K562 (cell line): ENCODE measurements around the gene WNT7B. TPM values are rescaled to one million over a fixed set of nuclear protein-coding genes. Genes with fewer than 3 reads are reported as not detected.

Experiments used
- CHD4 ChIP-seq: fragments of 200-600 bp; sonication (generic); IDR thresholded peaks from 3 replicates; pipeline ENCODE4 v1.6.1; 2012; ENCODE audit warnings: low read depth, mild to moderate bottlenecking, mixed read lengths, low read length, inconsistent platforms; ENCODE audit not compliant: insufficient read depth, insufficient replicate concordance, poor library complexity, severe bottlenecking
- E2F3 ChIP-seq: fragments of 250-450 bp; sonication (Bioruptor Pico); IDR thresholded peaks from 2 replicates; pipeline ENCODE4 v1.4.0; 2020; ENCODE audit warnings: mild to moderate bottlenecking
- RAD51 ChIP-seq: fragments of 450-650 bp; IDR thresholded peaks from 2 replicates; pipeline ENCODE4 v1.7.1; 2016; ENCODE audit warnings: low read depth, mild to moderate bottlenecking, borderline replicate concordance
- SIRT6 ChIP-seq: IDR thresholded peaks from one replicate; pipeline ENCODE4 v1.6.1; 2012; ENCODE audit warnings: low read depth, mild to moderate bottlenecking, control low read depth, inconsistent platforms, low read length, moderate library complexity
- TAF1 ChIP-seq: IDR thresholded peaks from 2 replicates; pipeline ENCODE4 v1.6.1; 2011; ENCODE audit warnings: mild to moderate bottlenecking, low read length, moderate library complexity; ENCODE audit not compliant: insufficient read depth, control insufficient read depth, severe bottlenecking; ENCODE audit errors: extremely low read depth
- ZNF318 ChIP-seq, 2 experiments: fragments of 450-650 bp; IDR thresholded peaks; 2 replicates each; pipeline ENCODE4 v1.6.1; 2016; ENCODE audit warnings: mild to moderate bottlenecking in 2 of 2, borderline replicate concordance in 1 of 2, low read depth in 1 of 2, moderate library complexity in 1 of 2
- ZNF76 ChIP-seq: fragments of 250-450 bp; sonication (Bioruptor Pico); IDR thresholded peaks from 2 replicates; pipeline ENCODE4 v1.4.0; 2020; ENCODE audit warnings: mild to moderate bottlenecking, moderate library complexity, borderline replicate concordance
- polyA plus RNA-seq, 8 experiments: library from polyadenylated mRNA; depleted of rRNA in 4 of 8; stranded (reverse) in 5 of 8; unstranded in 3 of 8; fragments of >200 nt; fragmentation: Nextera tagmentation in 2 of 8; fragmentation: Illumina TruSeq in 1 of 8; extraction: Ambion mirVana in 2 of 8; extraction: Trizol in 1 of 8; gene quantifications; 2 replicates each; pipeline versions ENCODE4 v1.2.1 to v1.2.3, GENCODE V29; 2011 to 2014; ENCODE audit warnings: inconsistent platforms in 1 of 8, missing spikeins in 1 of 8
- total RNA-seq, 7 experiments: library from RNA; depleted of rRNA in 6 of 7; stranded (reverse); fragments of >200 nt in 6 of 7; fragmentation: Illumina TruSeq in 2 of 7; extraction: Trizol in 2 of 7; gene quantifications; 2 replicates each; pipeline versions ENCODE4 v1.2.1 to v1.2.3, GENCODE V29; 2011 to 2021; ENCODE audit warnings: low replicate concordance in 1 of 7

The WNT7B gene
- total and polyA plus RNA-seq, 9 of the 15 experiments (the other 6 are each of a cell fraction or from before 2014, with no cell fraction given) = not detected

GRCh38 chr22:45896964-45897538, 79.9 kb downstream of the WNT7B start (continued):
- TF ChIP-seq ZNF318 (IDR thresholded peaks at IDR 0.05; ENCODE audit: borderline replicate concordance in 1 of 2, low read depth in 1 of 2) = no peak
- no peak for TF ChIP-seq CHD4
- TF ChIP-seq ZNF76 (CRISPR knock-in tag) = no peak
- no peak for TF ChIP-seq E2F3
- no peak for TF ChIP-seq RAD51
- TF ChIP-seq SIRT6 = no peak
- TF ChIP-seq TAF1 = no peak
- TF ChIP-seq, all 486 proteins: peak for 0
